ENCODE data around the gene LRRC4C.

DNA sequence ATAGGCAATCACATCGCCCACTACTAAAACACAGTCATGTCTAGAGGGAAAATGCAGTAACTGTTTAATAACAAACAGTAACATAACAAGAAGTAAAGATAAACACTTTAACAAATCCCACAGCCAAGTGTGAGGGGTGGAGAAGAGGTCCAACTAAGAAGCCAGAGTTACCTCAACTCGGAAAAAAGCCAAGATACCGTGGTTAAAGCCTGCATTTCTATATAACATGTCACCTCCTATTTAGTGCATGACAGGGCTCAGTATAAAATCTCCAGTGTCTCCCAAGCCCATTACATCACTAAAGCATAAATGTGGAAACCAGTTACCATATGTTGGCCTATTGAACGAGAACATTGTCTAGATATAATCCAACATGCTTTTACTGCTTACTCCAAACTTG, 281.7 kb downstream of the LRRC4C start:
- TF ChIP-seq, protein P1, sequence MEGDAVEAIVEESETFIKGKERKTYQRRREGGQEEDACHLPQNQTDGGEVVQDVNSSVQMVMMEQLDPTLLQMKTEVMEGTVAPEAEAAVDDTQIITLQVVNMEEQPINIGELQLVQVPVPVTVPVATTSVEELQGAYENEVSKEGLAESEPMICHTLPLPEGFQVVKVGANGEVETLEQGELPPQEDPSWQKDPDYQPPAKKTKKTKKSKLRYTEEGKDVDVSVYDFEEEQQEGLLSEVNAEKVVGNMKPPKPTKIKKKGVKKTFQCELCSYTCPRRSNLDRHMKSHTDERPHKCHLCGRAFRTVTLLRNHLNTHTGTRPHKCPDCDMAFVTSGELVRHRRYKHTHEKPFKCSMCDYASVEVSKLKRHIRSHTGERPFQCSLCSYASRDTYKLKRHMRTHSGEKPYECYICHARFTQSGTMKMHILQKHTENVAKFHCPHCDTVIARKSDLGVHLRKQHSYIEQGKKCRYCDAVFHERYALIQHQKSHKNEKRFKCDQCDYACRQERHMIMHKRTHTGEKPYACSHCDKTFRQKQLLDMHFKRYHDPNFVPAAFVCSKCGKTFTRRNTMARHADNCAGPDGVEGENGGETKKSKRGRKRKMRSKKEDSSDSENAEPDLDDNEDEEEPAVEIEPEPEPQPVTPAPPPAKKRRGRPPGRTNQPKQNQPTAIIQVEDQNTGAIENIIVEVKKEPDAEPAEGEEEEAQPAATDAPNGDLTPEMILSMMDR (IDR thresholded peaks at IDR 0.05), result no peak
- TF ChIP-seq EZH2 (IDR thresholded peaks at IDR 0.05), result no peak
